Rectal smooth muscle tissue (tissue), 1 donor: ENCODE data around the gene KIAA0232.

Experiments
- H3K27ac ChIP-seq: one replicate; pipeline ENCODE4 v1.7.0; 2013; ENCODE audit warnings: low read depth, low read length, inconsistent platforms
- H3K27me3 ChIP-seq: one replicate; pipeline ENCODE4 v1.7.0; 2013; ENCODE audit warnings: low read length; ENCODE audit not compliant: control insufficient read depth, insufficient read depth
- H3K36me3 ChIP-seq: one replicate; pipeline ENCODE4 v1.7.0; 2013; ENCODE audit warnings: low read length; ENCODE audit not compliant: control insufficient read depth, insufficient read depth
- H3K4me1 ChIP-seq: one replicate; pipeline ENCODE4 v1.7.0; 2013; ENCODE audit warnings: low read length; ENCODE audit not compliant: control insufficient read depth, insufficient read depth
- H3K4me3 ChIP-seq: one replicate; pipeline ENCODE4 v1.7.0; 2013; ENCODE audit warnings: low read length
- H3K9ac ChIP-seq: one replicate; pipeline ENCODE4 v1.7.0; 2013; ENCODE audit warnings: low read length

KIAA0232 gene

DNA sequence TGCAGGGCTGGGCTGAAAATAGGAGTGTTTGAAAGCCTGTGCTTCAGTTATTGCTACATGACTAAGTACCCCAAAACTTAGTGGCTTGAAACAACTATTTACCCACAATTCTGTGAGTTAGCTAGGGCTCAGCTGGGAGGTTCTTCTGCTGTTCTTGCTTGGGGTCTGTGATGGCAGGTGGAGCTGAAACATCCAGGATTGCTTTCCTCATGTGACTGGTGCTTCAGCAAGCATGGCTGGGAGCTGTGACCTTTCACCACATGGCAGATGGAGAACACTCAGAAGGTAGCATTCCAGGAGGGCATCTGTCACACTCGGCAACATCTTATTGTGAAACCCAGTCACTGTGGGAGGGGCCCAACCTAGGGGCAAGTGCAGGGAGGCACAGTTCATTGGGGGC is 70.1 kb downstream of the KIAA0232 start:
- Histone ChIP-seq H3K4me3 (no peak overlapping the region), H3K4me1 (peaks cover 3% of the 10 kb centered on the region), H3K36me3 (peaks cover 7% of the 10 kb centered on the region), H3K27ac (no peak overlapping the region), H3K27me3 (no peaks in the 10 kb centered on the region), H3K9ac (no peak overlapping the region)

- H3K4me3 ChIP-seq: no peak overlapping the region
- H3K4me1 ChIP-seq: peaks cover 3% of the 10 kb centered on the region
- H3K9ac ChIP-seq: no peak overlapping the region
- peaks cover 7% of the 10 kb centered on the region for H3K36me3 ChIP-seq
- H3K27me3 ChIP-seq: no peaks in the 10 kb centered on the region
- no peak overlapping the region for H3K27ac ChIP-seq
Observed at GRCh38 chr4:6854098-6854744, 71.7 kb downstream of the KIAA0232 start.

GRCh38 chr4:6855692-6856297 is 73.3 kb downstream of the KIAA0232 start:
- no peak overlapping the region for H3K27ac ChIP-seq
- H3K9ac ChIP-seq: no peak overlapping the region
- H3K4me1 ChIP-seq: peaks cover 3% of the 10 kb centered on the region

DNA sequence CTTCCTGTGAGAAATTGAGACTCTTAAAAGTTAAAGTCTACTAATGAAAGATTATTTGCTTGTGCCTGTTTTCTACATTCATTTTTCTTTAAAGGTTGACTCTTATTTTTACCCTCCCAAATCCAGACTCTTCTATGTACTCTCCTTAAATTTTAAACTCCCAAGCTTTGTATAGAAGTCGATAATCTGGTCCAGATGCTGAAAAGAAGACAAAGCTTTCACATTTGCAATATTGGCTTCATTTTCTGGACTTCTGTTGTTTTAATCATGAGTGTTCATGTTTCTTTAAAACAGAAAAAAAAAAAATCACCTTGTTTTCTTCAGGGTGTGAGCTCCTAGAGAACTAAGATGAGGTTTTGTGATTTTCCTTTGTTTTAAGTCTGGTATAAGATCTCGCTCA is 73.9 kb downstream of the KIAA0232 start:
- Histone ChIP-seq H3K9ac (no peak overlapping the region), H3K36me3 (peaks cover 14% of the 10 kb centered on the region), H3K27ac (no peak overlapping the region), H3K4me1 (peaks cover 3% of the 10 kb centered on the region), H3K4me3 (no peak overlapping the region), H3K27me3 (no peaks in the 10 kb centered on the region)

More at GRCh38 chr4:6855692-6856297, 73.3 kb downstream of the KIAA0232 start:
- Histone ChIP-seq H3K36me3 (peaks cover 8% of the 10 kb centered on the region), H3K4me3 (no peak overlapping the region), H3K27me3 (no peaks in the 10 kb centered on the region)

- H3K27me3 ChIP-seq: no peaks in the 10 kb centered on the region
- peaks cover 3% of the 10 kb centered on the region for H3K4me1 ChIP-seq
- no peak overlapping the region for H3K9ac ChIP-seq
- no peak overlapping the region for H3K27ac ChIP-seq
- peaks cover 22% of the 10 kb centered on the region for H3K36me3 ChIP-seq
- H3K4me3 ChIP-seq: no peak overlapping the region
Observed at GRCh38 chr4:6857009-6857882, 74.7 kb downstream of the KIAA0232 start.

DNA sequence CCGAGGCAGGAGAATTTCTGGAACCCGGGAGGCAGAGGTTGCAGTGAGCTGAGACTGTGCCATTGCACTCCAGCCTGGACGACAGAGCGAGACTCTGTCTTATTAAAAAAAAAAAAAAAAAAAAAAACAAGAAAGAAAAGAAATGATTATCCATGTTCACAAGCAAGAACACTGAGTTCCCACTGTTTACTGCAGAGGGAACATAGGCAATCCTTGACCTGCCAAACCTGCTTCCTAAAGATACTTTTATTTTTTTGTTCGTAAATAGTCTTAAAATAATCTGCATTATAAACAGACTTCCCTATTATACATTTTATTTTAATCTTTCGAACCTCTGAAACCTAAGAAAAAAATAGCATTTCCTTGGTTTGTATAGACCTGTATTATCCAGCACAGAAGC is 76.5 kb downstream of the KIAA0232 start:
- H3K36me3 ChIP-seq: peaks cover 18% of the 10 kb centered on the region
- H3K4me1 ChIP-seq: peaks cover 3% of the 10 kb centered on the region
- H3K27ac ChIP-seq: no peak overlapping the region
- no peak overlapping the region for H3K9ac ChIP-seq
- no peak overlapping the region for H3K4me3 ChIP-seq
- H3K27me3 ChIP-seq: no peaks in the 10 kb centered on the region

DNA sequence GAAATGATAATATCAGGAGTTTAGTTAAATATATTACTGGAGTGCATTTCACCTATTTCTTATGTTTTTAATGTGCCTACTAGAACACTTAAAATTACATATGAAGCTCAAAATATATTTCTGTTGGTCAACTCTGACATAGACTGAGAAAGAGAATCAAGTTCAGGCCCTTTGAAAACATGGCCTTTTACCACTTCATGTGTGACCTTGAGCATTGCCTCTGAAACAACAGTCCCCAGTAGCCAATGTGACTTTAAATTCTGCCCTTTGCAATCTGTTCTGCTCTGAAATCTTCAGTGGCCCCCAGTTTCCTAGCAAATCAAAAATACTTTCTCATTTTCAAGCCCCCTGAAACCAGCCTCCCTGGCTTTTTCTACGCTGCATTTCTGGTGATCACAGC is 77.0 kb downstream of the KIAA0232 start:
- H3K36me3 ChIP-seq: peaks cover 18% of the 10 kb centered on the region
- peaks cover 3% of the 10 kb centered on the region for H3K4me1 ChIP-seq
- H3K9ac ChIP-seq: no peak overlapping the region
- H3K27ac ChIP-seq: no peak overlapping the region
- no peaks in the 10 kb centered on the region for H3K27me3 ChIP-seq
- no peak overlapping the region for H3K4me3 ChIP-seq

DNA sequence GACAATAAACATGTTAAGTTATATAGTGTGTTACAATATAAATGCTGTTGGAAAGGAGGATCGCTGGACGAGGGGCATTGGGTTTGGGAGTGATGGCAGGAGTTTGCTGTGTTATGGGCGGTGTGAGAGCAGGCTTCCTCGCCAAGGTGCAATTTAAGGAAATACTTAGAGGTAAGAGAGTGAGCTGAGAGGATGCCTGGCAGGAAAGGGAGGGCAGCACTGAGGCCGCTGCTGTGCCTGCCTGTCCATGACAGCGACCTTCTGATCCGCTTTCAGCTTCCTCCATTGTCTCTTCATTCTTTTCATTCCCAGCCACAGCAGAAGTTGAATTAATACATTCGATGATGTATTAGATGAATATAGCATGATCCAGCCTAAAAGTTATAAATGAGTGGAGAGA is 85.9 kb downstream of the KIAA0232 start:
- H3K27ac ChIP-seq: no peak overlapping the region
- no peaks in the 10 kb centered on the region for H3K4me1 ChIP-seq
- H3K36me3 ChIP-seq: peaks cover 13% of the 10 kb centered on the region
- no peak overlapping the region for H3K4me3 ChIP-seq
- no peaks in the 10 kb centered on the region for H3K27me3 ChIP-seq
- H3K9ac ChIP-seq: no peak overlapping the region

DNA sequence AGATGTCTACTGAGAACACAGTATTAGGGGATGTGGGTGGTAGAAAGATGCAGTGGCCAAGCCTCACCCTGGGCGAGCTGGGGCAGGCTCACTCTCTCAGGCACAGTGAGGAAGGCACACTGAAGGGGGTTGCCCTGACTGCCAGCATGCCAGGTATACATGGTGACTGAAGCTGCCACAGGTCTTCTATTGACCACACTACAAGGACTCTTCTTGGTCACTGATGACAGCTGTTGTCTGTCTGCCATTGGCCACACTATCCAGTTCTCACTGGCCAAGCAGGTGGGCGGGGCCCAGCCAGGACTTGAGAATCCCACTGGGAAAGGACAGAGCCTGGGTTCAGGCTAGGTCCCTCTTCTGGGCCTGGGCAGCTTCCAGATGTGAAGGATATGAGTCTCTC is 87.4 kb downstream of the KIAA0232 start:
- no peak overlapping the region for H3K9ac ChIP-seq
- no peak overlapping the region for H3K27ac ChIP-seq
- peaks cover 13% of the 10 kb centered on the region for H3K36me3 ChIP-seq
- H3K27me3 ChIP-seq: no peaks in the 10 kb centered on the region
- no peaks in the 10 kb centered on the region for H3K4me1 ChIP-seq
- H3K4me3 ChIP-seq: no peak overlapping the region

GRCh38 chr4:6873291-6873690 is 90.8 kb downstream of the KIAA0232 start:
- no peak overlapping the region for H3K4me3 ChIP-seq
- no peaks in the 10 kb centered on the region for H3K27me3 ChIP-seq
- H3K9ac ChIP-seq: no peak overlapping the region
- no peaks in the 10 kb centered on the region for H3K4me1 ChIP-seq
- H3K27ac ChIP-seq: no peak overlapping the region
- H3K36me3 ChIP-seq: peaks cover 17% of the 10 kb centered on the region

DNA sequence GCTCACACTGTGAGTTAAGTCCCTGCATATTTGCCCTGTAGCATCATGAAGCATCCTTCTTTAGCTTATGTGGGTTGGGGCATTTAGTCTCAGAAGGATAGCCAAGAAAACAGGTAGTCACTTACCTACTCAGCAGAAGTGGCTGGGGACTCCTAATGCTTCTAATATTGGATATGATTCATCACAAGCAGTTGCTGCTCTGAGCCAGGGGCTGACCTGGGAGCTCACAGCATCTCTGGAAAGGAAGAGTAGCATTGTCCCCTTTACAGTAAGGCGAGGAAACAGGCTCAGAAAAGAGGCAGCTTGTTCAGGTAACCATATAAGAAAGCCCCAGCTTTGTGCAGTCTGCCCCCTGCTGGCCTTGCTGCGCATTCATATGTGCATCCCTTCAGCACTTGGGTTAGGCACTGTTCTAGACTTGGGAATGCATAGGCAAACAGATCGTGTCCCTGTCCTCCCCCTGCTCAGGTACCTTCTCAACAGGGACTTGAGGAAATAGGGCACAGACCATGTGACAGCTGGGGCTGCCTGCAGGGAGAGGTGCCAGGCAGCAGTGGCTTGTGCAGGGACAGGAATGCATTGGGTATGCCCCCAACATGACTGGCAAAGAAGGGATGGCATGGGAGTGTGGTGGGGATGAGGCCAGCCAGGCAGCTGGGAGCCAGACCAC is 91.4 kb downstream of the KIAA0232 start:
- Histone ChIP-seq H3K27ac (no peak overlapping the region), H3K9ac (no peak overlapping the region), H3K4me3 (no peak overlapping the region), H3K27me3 (no peaks in the 10 kb centered on the region), H3K36me3 (peaks cover 21% of the 10 kb centered on the region), H3K4me1 (no peaks in the 10 kb centered on the region)

- H3K36me3 ChIP-seq: peaks cover 28% of the 10 kb centered on the region
- no peaks in the 10 kb centered on the region for H3K4me1 ChIP-seq
- no peak overlapping the region for H3K4me3 ChIP-seq
- no peak overlapping the region for H3K9ac ChIP-seq
- H3K27me3 ChIP-seq: no peaks in the 10 kb centered on the region
- H3K27ac ChIP-seq: no peak overlapping the region
Observed at GRCh38 chr4:6874981-6875380, 92.5 kb downstream of the KIAA0232 start.
